Panc1 (cell line): ENCODE data around the gene MRPL16. TPM values are rescaled to one million over a fixed set of nuclear protein-coding genes. Genes with fewer than 3 reads are reported as not detected.

Experiments
- ATAC-seq: fragments of 200-7000 bp; cut with Tn5 transposase; 2 replicates; pipeline ENCODE4 v1.9.1; 2020; ENCODE audit warnings: mild to moderate bottlenecking, moderate library complexity
- BruUV-seq: library from RNA; stranded (reverse); fragments of 400-500 nt; replicated peaks from 2 replicates; lab custom pipeline; 2021; lab: Mats Ljungman, UMichigan
- CTCF ChIA-PET: fragments of 300-600 bp; sonication (Branson Sonifier 250); formaldehyde crosslinking; loops from one replicate; lab custom pipeline; 2022; ENCODE audit warnings: antibody characterized with exemption; lab: Charles Lee
- POLR2A ChIA-PET: fragments of 300-600 bp; sonication (Branson Sonifier 250); formaldehyde crosslinking; loops from one replicate; lab custom pipeline; 2022; ENCODE audit warnings: antibody characterized with exemption; lab: Charles Lee
- DNase-seq: peaks from one replicate; pipeline ENCODE4 v3.0.0-alpha.2; 2010; ENCODE audit warnings: low read depth, low spot score
- H3K27ac ChIP-seq: 2 replicates; pipeline ENCODE4 v1.5.1; 2011; ENCODE audit warnings: mild to moderate bottlenecking, low read length, inconsistent platforms
- H3K27me3 ChIP-seq: fragments of 200-500 bp; sonication (Bioruptor generic); 2 replicates; pipeline ENCODE4 v1.6.0; 2014; ENCODE audit warnings: low read length, inconsistent platforms; ENCODE audit not compliant: control insufficient read depth, insufficient read depth
- H3K36me3 ChIP-seq: fragments of 200-500 bp; sonication (Bioruptor generic); 2 replicates; pipeline ENCODE4 v1.5.1; 2014; ENCODE audit warnings: inconsistent platforms, mild to moderate bottlenecking, low read length, moderate library complexity; ENCODE audit not compliant: control insufficient read depth, insufficient read depth
- H3K4me1 ChIP-seq: 2 replicates; pipeline ENCODE4 v1.5.1; 2011; ENCODE audit warnings: inconsistent platforms, mild to moderate bottlenecking, low read length, moderate library complexity; ENCODE audit not compliant: control insufficient read depth, insufficient read depth
- H3K4me3 ChIP-seq, 2 experiments: 2 replicates each; pipeline ENCODE4 v1.5.1; 2011 to 2012; ENCODE audit warnings: low read depth in 2 of 2, low read length in 2 of 2, mild to moderate bottlenecking in 2 of 2, inconsistent platforms in 1 of 2, moderate library complexity in 1 of 2
- H3K9me3 ChIP-seq: fragments of 200-500 bp; sonication (Bioruptor generic); 2 replicates; pipeline ENCODE4 v1.5.1; 2014; ENCODE audit warnings: low read depth, mild to moderate bottlenecking, inconsistent platforms, low read length, moderate library complexity; ENCODE audit not compliant: control insufficient read depth, insufficient read depth
- POLR2AphosphoS5 ChIP-seq: IDR thresholded peaks from 2 replicates; pipeline ENCODE4 v1.6.1; 2012; ENCODE audit warnings: mild to moderate bottlenecking, low read depth, low read length, moderate library complexity
- SIN3A ChIP-seq: IDR thresholded peaks from 2 replicates; pipeline ENCODE4 v1.6.1; 2012; ENCODE audit warnings: low read depth, mild to moderate bottlenecking, low read length, moderate library complexity, borderline replicate concordance; ENCODE audit not compliant: insufficient read depth
- TCF7L2 ChIP-seq: IDR thresholded peaks from 2 replicates; pipeline ENCODE4 v1.6.1; 2011; ENCODE audit warnings: mild to moderate bottlenecking, low read depth, low read length, inconsistent platforms
- in situ Hi-C: cut with HindIII; loops from 2 replicates; pipeline ENCODE4 v1.10.0; 2016; ENCODE audit warnings: low sequenced_read_pairs, low pct_unique_long_range_greater_than_20kb
- intact Hi-C: fragments of 100-400 bp; cut with micrococcal nuclease; formaldehyde crosslinking; loops from one replicate; pipeline ENCODE4 v1.10.0; 2022; ENCODE audit not compliant: unreplicated experiment
- total RNA-seq: library from RNA; stranded (reverse); gene quantifications from one replicate; pipeline ENCODE4 v1.2.1, GENCODE V29; 2021; ENCODE audit not compliant: unreplicated experiment
- TF ChIP-seq, protein P1 (sequence below), 2 experiments: IDR thresholded peaks; 2 replicates each; pipeline ENCODE4 v1.6.1; 2011 to 2012; ENCODE audit warnings: low read depth in 2 of 2, control low read depth in 1 of 2, low read length in 1 of 2, mild to moderate bottlenecking in 1 of 2, moderate library complexity in 1 of 2; ENCODE audit not compliant: insufficient read depth in 1 of 2
- TF ChIP-seq, protein P2 (sequence below): fragments of 450-650 bp; IDR thresholded peaks from 2 replicates; pipeline ENCODE4 v1.5.1; 2017; ENCODE audit warnings: mild to moderate bottlenecking

MRPL16 gene
- total RNA-seq, 1 experiment from 2014 or later = 41.8 TPM

- peak; percentile 81 for DNase-seq
- POLR2A ChIA-PET = interaction anchor here (0.6 kb wide), 2 partner anchors 28 to 39 kb away, joined by 3 to 8 read pairs; no protein-coding TSS in a partner anchor
- Histone ChIP-seq H3K4me3 (no peak overlapping the region), H3K9me3 (no peaks in the 10 kb centered on the region), H3K4me1 (peaks cover 21% of the 10 kb centered on the region), H3K27ac (peak overlapping the region; percentile 31; the same call in 1 of the 2 replicates), H3K36me3 (no peaks in the 10 kb centered on the region), H3K27me3 (no peaks in the 10 kb centered on the region)
- CTCF ChIA-PET = interaction anchor here (0.6 kb wide), 1 partner anchor 115 kb away, joined by 3 read pairs; no protein-coding TSS in a partner anchor
- intact Hi-C loops (loop anchor here (10.0 kb wide), 1 partner anchor 222 kb away; no protein-coding TSS in a partner anchor), in situ Hi-C loops (no loop called here)
- ATAC-seq = peak; percentile 93
- TF ChIP-seq SIN3A (no peak), TCF7L2 (no peak), POLR2AphosphoS5 (peak; percentile 65; the same call in 1 of the 2 replicates)
- TF ChIP-seq, protein P1, sequence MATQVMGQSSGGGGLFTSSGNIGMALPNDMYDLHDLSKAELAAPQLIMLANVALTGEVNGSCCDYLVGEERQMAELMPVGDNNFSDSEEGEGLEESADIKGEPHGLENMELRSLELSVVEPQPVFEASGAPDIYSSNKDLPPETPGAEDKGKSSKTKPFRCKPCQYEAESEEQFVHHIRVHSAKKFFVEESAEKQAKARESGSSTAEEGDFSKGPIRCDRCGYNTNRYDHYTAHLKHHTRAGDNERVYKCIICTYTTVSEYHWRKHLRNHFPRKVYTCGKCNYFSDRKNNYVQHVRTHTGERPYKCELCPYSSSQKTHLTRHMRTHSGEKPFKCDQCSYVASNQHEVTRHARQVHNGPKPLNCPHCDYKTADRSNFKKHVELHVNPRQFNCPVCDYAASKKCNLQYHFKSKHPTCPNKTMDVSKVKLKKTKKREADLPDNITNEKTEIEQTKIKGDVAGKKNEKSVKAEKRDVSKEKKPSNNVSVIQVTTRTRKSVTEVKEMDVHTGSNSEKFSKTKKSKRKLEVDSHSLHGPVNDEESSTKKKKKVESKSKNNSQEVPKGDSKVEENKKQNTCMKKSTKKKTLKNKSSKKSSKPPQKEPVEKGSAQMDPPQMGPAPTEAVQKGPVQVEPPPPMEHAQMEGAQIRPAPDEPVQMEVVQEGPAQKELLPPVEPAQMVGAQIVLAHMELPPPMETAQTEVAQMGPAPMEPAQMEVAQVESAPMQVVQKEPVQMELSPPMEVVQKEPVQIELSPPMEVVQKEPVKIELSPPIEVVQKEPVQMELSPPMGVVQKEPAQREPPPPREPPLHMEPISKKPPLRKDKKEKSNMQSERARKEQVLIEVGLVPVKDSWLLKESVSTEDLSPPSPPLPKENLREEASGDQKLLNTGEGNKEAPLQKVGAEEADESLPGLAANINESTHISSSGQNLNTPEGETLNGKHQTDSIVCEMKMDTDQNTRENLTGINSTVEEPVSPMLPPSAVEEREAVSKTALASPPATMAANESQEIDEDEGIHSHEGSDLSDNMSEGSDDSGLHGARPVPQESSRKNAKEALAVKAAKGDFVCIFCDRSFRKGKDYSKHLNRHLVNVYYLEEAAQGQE (IDR thresholded peaks at IDR 0.05; ENCODE audit: insufficient read depth in 1 of 2, low read depth in 2 of 2, low read length in 1 of 2) = no peak
- TF ChIP-seq, protein P2, sequence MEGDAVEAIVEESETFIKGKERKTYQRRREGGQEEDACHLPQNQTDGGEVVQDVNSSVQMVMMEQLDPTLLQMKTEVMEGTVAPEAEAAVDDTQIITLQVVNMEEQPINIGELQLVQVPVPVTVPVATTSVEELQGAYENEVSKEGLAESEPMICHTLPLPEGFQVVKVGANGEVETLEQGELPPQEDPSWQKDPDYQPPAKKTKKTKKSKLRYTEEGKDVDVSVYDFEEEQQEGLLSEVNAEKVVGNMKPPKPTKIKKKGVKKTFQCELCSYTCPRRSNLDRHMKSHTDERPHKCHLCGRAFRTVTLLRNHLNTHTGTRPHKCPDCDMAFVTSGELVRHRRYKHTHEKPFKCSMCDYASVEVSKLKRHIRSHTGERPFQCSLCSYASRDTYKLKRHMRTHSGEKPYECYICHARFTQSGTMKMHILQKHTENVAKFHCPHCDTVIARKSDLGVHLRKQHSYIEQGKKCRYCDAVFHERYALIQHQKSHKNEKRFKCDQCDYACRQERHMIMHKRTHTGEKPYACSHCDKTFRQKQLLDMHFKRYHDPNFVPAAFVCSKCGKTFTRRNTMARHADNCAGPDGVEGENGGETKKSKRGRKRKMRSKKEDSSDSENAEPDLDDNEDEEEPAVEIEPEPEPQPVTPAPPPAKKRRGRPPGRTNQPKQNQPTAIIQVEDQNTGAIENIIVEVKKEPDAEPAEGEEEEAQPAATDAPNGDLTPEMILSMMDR = no peak
- BruUV-seq = no TSS peak
These were observed 34.1 kb downstream of the MRPL16 start for GRCh38 chr11:59776210-59777066.

DNA sequence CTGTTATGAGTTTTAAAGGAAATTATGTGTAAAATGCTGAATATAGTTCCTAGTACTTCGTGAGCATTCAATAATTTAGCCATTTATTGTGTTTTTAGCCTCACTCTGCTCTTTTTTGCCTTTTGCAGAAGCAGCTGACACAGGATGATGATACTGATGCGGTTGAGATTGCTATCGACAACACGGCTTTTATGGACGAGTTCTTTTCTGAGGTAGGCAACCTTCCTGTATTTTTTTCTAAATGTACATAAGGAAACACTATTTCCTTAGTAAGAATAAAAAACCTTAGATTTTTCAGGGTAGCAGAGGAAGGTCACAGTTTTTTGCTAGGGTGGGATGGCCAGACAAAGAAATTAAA is 37.5 kb downstream of the MRPL16 start:
- Histone ChIP-seq H3K36me3 (no peaks in the 10 kb centered on the region), H3K9me3 (no peaks in the 10 kb centered on the region), H3K4me1 (peaks cover 18% of the 10 kb centered on the region), H3K27ac (no peak overlapping the region), H3K27me3 (no peaks in the 10 kb centered on the region), H3K4me3 (no peak overlapping the region)
- DNase-seq (no peak), ATAC-seq (no peak)
- ChIA-PET POLR2A (no interaction called here), CTCF (no interaction called here)
- TF ChIP-seq, protein P1 (IDR thresholded peaks at IDR 0.05; ENCODE audit: insufficient read depth in 1 of 2, low read depth in 2 of 2, low read length in 1 of 2) = no peak
- no peak for TF ChIP-seq POLR2AphosphoS5
- TF ChIP-seq SIN3A = no peak
- TF ChIP-seq, protein P2 = no peak
- BruUV-seq = no TSS peak
- in situ Hi-C loops = no loop called here
- intact Hi-C loops = loop anchor here (10.0 kb wide), 1 partner anchor 218 kb away; no protein-coding TSS in a partner anchor
